Ovary (tissue), 9 donors: Measurements from ENCODE around the gene ARSJ. TPM values are rescaled to one million over a fixed set of nuclear protein-coding genes. Genes with fewer than 3 reads are reported as not detected.

ENCODE experiments used
- DNase-seq, 5 donors: peaks; one replicate each; pipeline ENCODE4 v3.0.0-alpha.2; 2019 to 2020
- H3K27ac ChIP-seq, 2 donors: fragments of 200-600 bp; one replicate each; pipeline versions ENCODE4 v1.5.1 to v1.8.0; 2019 to 2022
- H3K27me3 ChIP-seq: fragments of 200-600 bp; one replicate; pipeline ENCODE4 v1.8.0; 2022
- H3K36me3 ChIP-seq: fragments of 200-600 bp; sonication (generic); one replicate; pipeline ENCODE4 v1.5.1; 2019
- H3K4me1 ChIP-seq: one replicate; pipeline ENCODE4 v1.8.1; 2013; ENCODE audit warnings: mild to moderate bottlenecking, moderate library complexity; ENCODE audit not compliant: insufficient read depth
- H3K4me3 ChIP-seq: fragments of 200-600 bp; sonication (generic); one replicate; pipeline ENCODE4 v1.5.1; 2017
- H3K9me3 ChIP-seq, 2 donors: fragments of 200-600 bp in 1 of 2; sonication (generic) in 1 of 2; one replicate each; pipeline versions ENCODE4 v1.5.1 to v1.8.1; 2013 to 2019; ENCODE audit warnings: mild to moderate bottlenecking in 1 of 2, moderate library complexity in 1 of 2
- CTCF ChIP-seq, 3 donors: fragments of 450-650 bp in 2 of 3; fragments of 200-600 bp in 1 of 3; IDR thresholded peaks; one replicate each; pipeline versions ENCODE4 v1.5.1 to v1.8.0; 2016 to 2022; ENCODE audit warnings: antibody characterized with exemption in 3 of 3, mild to moderate bottlenecking in 1 of 3
- EP300 ChIP-seq: sonication (generic); formaldehyde crosslinking; IDR thresholded peaks from one replicate; pipeline ENCODE4 v1.6.1; 2017; ENCODE audit warnings: antibody characterized with exemption
- POLR2A ChIP-seq: fragments of 450-650 bp; IDR thresholded peaks from one replicate; pipeline ENCODE4 v1.6.1; 2017; ENCODE audit warnings: antibody characterized with exemption, mild to moderate bottlenecking, moderate library complexity
- WGBS, 3 donors: extraction: QIAGEN DNeasy Blood & Tissue Kit in 1 of 3; methylation state at CpG; one replicate each; pipeline versions ENCODE4 v1.1.5 to v1.1.7; 2013 to 2017; 5-methylcytosine and 5-hydroxymethylcytosine counted together
- intact Hi-C, 4 donors: fragments of 100-400 bp; cut with DNase I; formaldehyde crosslinking; loops; one replicate each; pipeline versions ENCODE4 v1.11.0 to v1.15.1; 2022 to 2023
- polyA plus RNA-seq, 2 donors: library from polyadenylated mRNA; stranded (reverse); fragments of 200-250 nt in 1 of 2; fragments of 350-450 nt in 1 of 2; fragmentation: Illumina TruSeq in 1 of 2; extraction: RNeasy Lipid Tissue Mini Kit (QIAGEN cat#74804) in 1 of 2; gene quantifications; one replicate each; pipeline ENCODE4 v1.2.3, GENCODE V29; 2013 to 2014
- total RNA-seq, 7 donors: library from RNA; depleted of rRNA in 2 of 7; stranded (reverse); fragments of >200 nt in 2 of 7; fragmentation: NEBNext Ultra II Directional in 3 of 7; extraction: Animal tissue kit (Norgen Biotek cat#: 25700) in 3 of 7; gene quantifications; one replicate each; pipeline versions ENCODE4 v1.1.0 to v1.2.4, GENCODE V29; 2016 to 2023
- donor health status: DM: no; HTN: no; CAD: no; lungs with moderate emphysema.
- donor health status: DM: no; HTN: no; CAD: no.
- donor health status: Bipolar disorder and iron deficiency.
- donor health status: DM: yes; HTN: yes; CAD: no.
- donor health status: DM: no; HTN: no; CAD: no.
- donor health status: DM: yes; HTN: yes; CAD: no.

The ARSJ gene
- total and polyA plus RNA-seq, 9 donors: 1.3 to 6.7 (median 4.4) TPM

- no peaks in the 10 kb centered on the region for H3K4me1 ChIP-seq
- intact Hi-C loops: no loop called here
- no peaks in the 10 kb centered on the region for H3K36me3 ChIP-seq
- TF ChIP-seq POLR2A (no peak), CTCF (IDR thresholded peaks at IDR 0.05) (no peak), EP300 (no peak)
- H3K27ac ChIP-seq: no peak overlapping the region
- no peak for DNase-seq
- H3K4me3 ChIP-seq: no peak overlapping the region
- H3K27me3 ChIP-seq: no peaks in the 10 kb centered on the region
- no peaks in the 10 kb centered on the region for H3K9me3 ChIP-seq
Observed at GRCh38 chr4:113899271-113900070, 80.0 kb downstream of the ARSJ start.

GRCh38 chr4:113893546-113893945 is 85.9 kb downstream of the ARSJ start:
- H3K27me3 ChIP-seq: no peaks in the 10 kb centered on the region
- H3K27ac ChIP-seq: no peak overlapping the region
- H3K4me1 ChIP-seq: no peaks in the 10 kb centered on the region
- H3K4me3 ChIP-seq: no peak overlapping the region
- DNase-seq: no peak
- TF ChIP-seq CTCF (IDR thresholded peaks at IDR 0.05) (no peak), POLR2A (no peak), EP300 (no peak)
- no peaks in the 10 kb centered on the region for H3K9me3 ChIP-seq
- intact Hi-C loops: no loop called here
- no peaks in the 10 kb centered on the region for H3K36me3 ChIP-seq

GRCh38 chr4:113888006-113888405 is 91.4 kb downstream of the ARSJ start:
- Histone ChIP-seq H3K27me3 (no peaks in the 10 kb centered on the region), H3K9me3 (no peaks in the 10 kb centered on the region), H3K27ac (no peak overlapping the region), H3K4me1 (no peaks in the 10 kb centered on the region), H3K36me3 (no peaks in the 10 kb centered on the region), H3K4me3 (no peak overlapping the region)
- TF ChIP-seq CTCF (IDR thresholded peaks at IDR 0.05): no peak
- no peak for TF ChIP-seq EP300
- no peak for TF ChIP-seq POLR2A
- intact Hi-C loops: no loop called here
- 81 to 88% (median 85%) methylated on average over 1 of the region's 1 CpG for WGBS, 3 donors
- no peak for DNase-seq

GRCh38 chr4:113885291-113885690 is 94.2 kb downstream of the ARSJ start:
- DNase-seq: no peak
- H3K36me3 ChIP-seq: no peaks in the 10 kb centered on the region
- TF ChIP-seq POLR2A: no peak
- no peak for TF ChIP-seq CTCF (IDR thresholded peaks at IDR 0.05)
- TF ChIP-seq EP300: no peak
- WGBS, 3 donors: 85 to 94% (median 91%) methylated on average over 3 of the region's 3 CpGs
- H3K9me3 ChIP-seq: no peaks in the 10 kb centered on the region
- no peak overlapping the region for H3K4me3 ChIP-seq
- H3K4me1 ChIP-seq: no peaks in the 10 kb centered on the region
- intact Hi-C loops: no loop called here
- H3K27me3 ChIP-seq: no peaks in the 10 kb centered on the region
- no peak overlapping the region for H3K27ac ChIP-seq
